GM19467 (cell line): ENCODE results near the gene TNFSF13.

Experiments
- ATAC-seq: cut with Tn5 transposase; IDR thresholded peaks from one replicate; pipeline ENCODE4 v1.9.1; 2021; ENCODE audit warnings: mild to moderate bottlenecking, moderate library complexity; ENCODE audit not compliant: unreplicated experiment

TNFSF13 gene

GRCh38 chr17:7574176-7574953 is 15.8 kb downstream of the TNFSF13 start:
- ATAC-seq: no peak

- no peak for ATAC-seq
Observed at GRCh38 chr17:7575481-7575883, 16.9 kb downstream of the TNFSF13 start.

GRCh38 chr17:7575959-7576358 is 17.4 kb downstream of the TNFSF13 start:
- no peak for ATAC-seq

GRCh38 chr17:7576432-7576937 is 17.9 kb downstream of the TNFSF13 start:
- ATAC-seq: no peak

GRCh38 chr17:7577327-7578199 is 19.0 kb downstream of the TNFSF13 start:
- ATAC-seq: no peak

GRCh38 chr17:7579001-7579833 is 20.7 kb downstream of the TNFSF13 start, which contains the start of gene CD68:
TSS of gene CD68 (plus strand) at chr17:7579638. CDS start at chr17:7579678, 40 bp downstream.
- no peak for ATAC-seq

GRCh38 chr17:7579834-7580603 is 21.5 kb downstream of the TNFSF13 start:
- no peak for ATAC-seq

GRCh38 chr17:7580604-7581575 is 22.3 kb downstream of the TNFSF13 start:
- no peak for ATAC-seq

- ATAC-seq: no peak
Observed at GRCh38 chr17:7582396-7583252, 24.1 kb downstream of the TNFSF13 start.

- ATAC-seq: peak; percentile 62
Observed at GRCh38 chr17:7583253-7584109, 24.9 kb downstream of the TNFSF13 start, which contains the start of gene MPDU1. TSS of gene MPDU1 (plus strand) at chr17:7583852. CDS start at chr17:7583863, 11 bp downstream.

- no peak for ATAC-seq
Observed at GRCh38 chr17:7586673-7587419, 28.3 kb downstream of the TNFSF13 start.

- ATAC-seq: no peak
Observed at GRCh38 chr17:7587420-7588151, 29.0 kb downstream of the TNFSF13 start.

- ATAC-seq: no peak
Observed at GRCh38 chr17:7588553-7589203, 30.1 kb downstream of the TNFSF13 start.

- no peak for ATAC-seq
Observed at GRCh38 chr17:7589204-7589868, 30.8 kb downstream of the TNFSF13 start.
